Measurements from ENCODE around the gene BICD1.

BICD1 gene

GRCh38 chr12:32102234-32102633 is 4.4 kb upstream of the BICD1 start:
- TF ChIP-seq EP300 (IDR thresholded peaks at IDR 0.05; ENCODE audit: borderline replicate concordance) (no peak), ZBTB7A (IDR thresholded peaks at IDR 0.05; ENCODE audit: low read depth) (no peak)
- TF ChIP-seq, protein P1, sequence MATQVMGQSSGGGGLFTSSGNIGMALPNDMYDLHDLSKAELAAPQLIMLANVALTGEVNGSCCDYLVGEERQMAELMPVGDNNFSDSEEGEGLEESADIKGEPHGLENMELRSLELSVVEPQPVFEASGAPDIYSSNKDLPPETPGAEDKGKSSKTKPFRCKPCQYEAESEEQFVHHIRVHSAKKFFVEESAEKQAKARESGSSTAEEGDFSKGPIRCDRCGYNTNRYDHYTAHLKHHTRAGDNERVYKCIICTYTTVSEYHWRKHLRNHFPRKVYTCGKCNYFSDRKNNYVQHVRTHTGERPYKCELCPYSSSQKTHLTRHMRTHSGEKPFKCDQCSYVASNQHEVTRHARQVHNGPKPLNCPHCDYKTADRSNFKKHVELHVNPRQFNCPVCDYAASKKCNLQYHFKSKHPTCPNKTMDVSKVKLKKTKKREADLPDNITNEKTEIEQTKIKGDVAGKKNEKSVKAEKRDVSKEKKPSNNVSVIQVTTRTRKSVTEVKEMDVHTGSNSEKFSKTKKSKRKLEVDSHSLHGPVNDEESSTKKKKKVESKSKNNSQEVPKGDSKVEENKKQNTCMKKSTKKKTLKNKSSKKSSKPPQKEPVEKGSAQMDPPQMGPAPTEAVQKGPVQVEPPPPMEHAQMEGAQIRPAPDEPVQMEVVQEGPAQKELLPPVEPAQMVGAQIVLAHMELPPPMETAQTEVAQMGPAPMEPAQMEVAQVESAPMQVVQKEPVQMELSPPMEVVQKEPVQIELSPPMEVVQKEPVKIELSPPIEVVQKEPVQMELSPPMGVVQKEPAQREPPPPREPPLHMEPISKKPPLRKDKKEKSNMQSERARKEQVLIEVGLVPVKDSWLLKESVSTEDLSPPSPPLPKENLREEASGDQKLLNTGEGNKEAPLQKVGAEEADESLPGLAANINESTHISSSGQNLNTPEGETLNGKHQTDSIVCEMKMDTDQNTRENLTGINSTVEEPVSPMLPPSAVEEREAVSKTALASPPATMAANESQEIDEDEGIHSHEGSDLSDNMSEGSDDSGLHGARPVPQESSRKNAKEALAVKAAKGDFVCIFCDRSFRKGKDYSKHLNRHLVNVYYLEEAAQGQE (IDR thresholded peaks at IDR 0.05; ENCODE audit: low read depth): no peak

GRCh38 chr12:32104572-32105355 is 1.9 kb upstream of the BICD1 start:
- TF ChIP-seq ZBTB7A (IDR thresholded peaks at IDR 0.05; ENCODE audit: low read depth) (no peak), TAF1 (IDR thresholded peaks at IDR 0.05; ENCODE audit: low read depth) (no peak), CREB1 (IDR thresholded peaks at IDR 0.05; ENCODE audit: low read depth) (no peak), CEBPB (IDR thresholded peaks at IDR 0.05) (no peak), MAX (IDR thresholded peaks at IDR 0.05) (no peak), TEAD4 (IDR thresholded peaks at IDR 0.05) (no peak), YY1 (IDR thresholded peaks at IDR 0.05; ENCODE audit: low read depth) (no peak), EGR1 (IDR thresholded peaks at IDR 0.05) (no peak), FOXM1 (IDR thresholded peaks at IDR 0.05; ENCODE audit: borderline replicate concordance, low read depth) (no peak), NFIC (IDR thresholded peaks at IDR 0.05) (no peak), TCF12 (IDR thresholded peaks at IDR 0.05; ENCODE audit: low read depth) (no peak), RAD21 (IDR thresholded peaks at IDR 0.05; ENCODE audit: low read depth) (no peak), EP300 (IDR thresholded peaks at IDR 0.05; ENCODE audit: borderline replicate concordance) (no peak)
- TF ChIP-seq, protein P2, sequence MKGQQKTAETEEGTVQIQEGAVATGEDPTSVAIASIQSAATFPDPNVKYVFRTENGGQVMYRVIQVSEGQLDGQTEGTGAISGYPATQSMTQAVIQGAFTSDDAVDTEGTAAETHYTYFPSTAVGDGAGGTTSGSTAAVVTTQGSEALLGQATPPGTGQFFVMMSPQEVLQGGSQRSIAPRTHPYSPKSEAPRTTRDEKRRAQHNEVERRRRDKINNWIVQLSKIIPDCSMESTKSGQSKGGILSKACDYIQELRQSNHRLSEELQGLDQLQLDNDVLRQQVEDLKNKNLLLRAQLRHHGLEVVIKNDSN (IDR thresholded peaks at IDR 0.05): no peak
- TF ChIP-seq, protein P1 (IDR thresholded peaks at IDR 0.05; ENCODE audit: low read depth): no peak

DNA sequence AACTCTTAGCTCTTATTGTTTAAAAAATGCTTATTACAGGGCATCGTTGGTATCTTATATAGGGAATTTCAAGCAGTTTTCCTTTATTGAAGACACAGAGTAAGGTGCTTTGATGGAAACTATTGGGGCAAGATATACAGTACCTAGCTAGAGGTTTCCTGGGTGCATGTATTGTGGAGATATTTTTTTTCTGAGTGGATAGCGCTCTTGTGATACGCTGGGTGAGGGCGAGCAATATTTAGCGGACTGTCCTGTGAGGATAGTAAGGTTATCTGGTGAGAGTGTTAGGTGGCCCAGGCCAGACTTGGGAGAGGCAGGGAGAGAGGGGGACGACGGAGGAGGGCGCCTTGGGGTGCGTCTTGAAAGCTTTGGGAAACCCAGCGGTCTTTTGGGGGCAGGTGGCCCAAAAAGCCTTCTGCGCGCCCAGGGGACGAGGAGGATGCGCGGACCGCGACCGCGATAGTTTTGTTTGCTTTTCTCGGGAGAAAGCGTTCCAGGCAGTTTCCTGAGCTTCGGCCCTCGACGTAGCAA is 596 bp upstream of the BICD1 start:
- no peak for TF ChIP-seq TEAD4 (IDR thresholded peaks at IDR 0.05)
- no peak for TF ChIP-seq ZBTB7A (IDR thresholded peaks at IDR 0.05; ENCODE audit: low read depth)
- TF ChIP-seq RAD21 (IDR thresholded peaks at IDR 0.05; ENCODE audit: low read depth): no peak
- TF ChIP-seq, protein P1 (IDR thresholded peaks at IDR 0.05; ENCODE audit: low read depth): no peak
- TF ChIP-seq TAF1 (IDR thresholded peaks at IDR 0.05; ENCODE audit: low read depth): no peak
- no peak for TF ChIP-seq EGR1 (IDR thresholded peaks at IDR 0.05)
- no peak for TF ChIP-seq FOXM1 (IDR thresholded peaks at IDR 0.05; ENCODE audit: borderline replicate concordance, low read depth)
- TF ChIP-seq TCF12 (IDR thresholded peaks at IDR 0.05; ENCODE audit: low read depth): no peak
- TF ChIP-seq, protein P2 (IDR thresholded peaks at IDR 0.05): no peak
- TF ChIP-seq NFIC (IDR thresholded peaks at IDR 0.05): no peak
- TF ChIP-seq CREB1 (IDR thresholded peaks at IDR 0.05; ENCODE audit: low read depth): no peak
- no peak for TF ChIP-seq EP300 (IDR thresholded peaks at IDR 0.05; ENCODE audit: borderline replicate concordance)
- TF ChIP-seq MAX (IDR thresholded peaks at IDR 0.05): no peak
- no peak for TF ChIP-seq CEBPB (IDR thresholded peaks at IDR 0.05)
- no peak for TF ChIP-seq YY1 (IDR thresholded peaks at IDR 0.05; ENCODE audit: low read depth)
